Panc1 (cell line): ENCODE data around the gene LKAAEAR1. TPM values are rescaled to one million over a fixed set of nuclear protein-coding genes. Genes with fewer than 3 reads are reported as not detected.
A peak's percentile ranks its signal among the peaks of the same experiment; 100 is the strongest.

Experiments
- ATAC-seq: fragments of 200-7000 bp; cut with Tn5 transposase; 2 replicates; pipeline ENCODE4 v1.9.1; 2020; ENCODE audit warnings: mild to moderate bottlenecking, moderate library complexity
- BruUV-seq: library from RNA; stranded (reverse); fragments of 400-500 nt; replicated peaks from 2 replicates; lab custom pipeline; 2021; lab: Mats Ljungman, UMichigan
- CTCF ChIA-PET: fragments of 300-600 bp; sonication (Branson Sonifier 250); formaldehyde crosslinking; loops from one replicate; lab custom pipeline; 2022; ENCODE audit warnings: antibody characterized with exemption; lab: Charles Lee
- POLR2A ChIA-PET: fragments of 300-600 bp; sonication (Branson Sonifier 250); formaldehyde crosslinking; loops from one replicate; lab custom pipeline; 2022; ENCODE audit warnings: antibody characterized with exemption; lab: Charles Lee
- DNase-seq: peaks from one replicate; pipeline ENCODE4 v3.0.0-alpha.2; 2010; ENCODE audit warnings: low read depth, low spot score
- H3K27ac ChIP-seq: 2 replicates; pipeline ENCODE4 v1.5.1; 2011; ENCODE audit warnings: mild to moderate bottlenecking, low read length, inconsistent platforms
- H3K27me3 ChIP-seq: fragments of 200-500 bp; sonication (Bioruptor generic); 2 replicates; pipeline ENCODE4 v1.6.0; 2014; ENCODE audit warnings: low read length, inconsistent platforms; ENCODE audit not compliant: control insufficient read depth, insufficient read depth
- H3K36me3 ChIP-seq: fragments of 200-500 bp; sonication (Bioruptor generic); 2 replicates; pipeline ENCODE4 v1.5.1; 2014; ENCODE audit warnings: inconsistent platforms, mild to moderate bottlenecking, low read length, moderate library complexity; ENCODE audit not compliant: control insufficient read depth, insufficient read depth
- H3K4me1 ChIP-seq: 2 replicates; pipeline ENCODE4 v1.5.1; 2011; ENCODE audit warnings: inconsistent platforms, mild to moderate bottlenecking, low read length, moderate library complexity; ENCODE audit not compliant: control insufficient read depth, insufficient read depth
- H3K4me3 ChIP-seq, 2 experiments: 2 replicates each; pipeline ENCODE4 v1.5.1; 2011 to 2012; ENCODE audit warnings: low read depth in 2 of 2, low read length in 2 of 2, mild to moderate bottlenecking in 2 of 2, inconsistent platforms in 1 of 2, moderate library complexity in 1 of 2
- H3K9me3 ChIP-seq: fragments of 200-500 bp; sonication (Bioruptor generic); 2 replicates; pipeline ENCODE4 v1.5.1; 2014; ENCODE audit warnings: low read depth, mild to moderate bottlenecking, inconsistent platforms, low read length, moderate library complexity; ENCODE audit not compliant: control insufficient read depth, insufficient read depth
- CTCF ChIP-seq: fragments of 450-650 bp; IDR thresholded peaks from 2 replicates; pipeline ENCODE4 v1.5.1; 2017; ENCODE audit warnings: mild to moderate bottlenecking
- POLR2AphosphoS5 ChIP-seq: IDR thresholded peaks from 2 replicates; pipeline ENCODE4 v1.6.1; 2012; ENCODE audit warnings: mild to moderate bottlenecking, low read depth, low read length, moderate library complexity
- REST ChIP-seq, 2 experiments: IDR thresholded peaks; 2 replicates each; pipeline ENCODE4 v1.6.1; 2011 to 2012; ENCODE audit warnings: low read depth in 2 of 2, control low read depth in 1 of 2, low read length in 1 of 2, mild to moderate bottlenecking in 1 of 2, moderate library complexity in 1 of 2; ENCODE audit not compliant: insufficient read depth in 1 of 2
- SIN3A ChIP-seq: IDR thresholded peaks from 2 replicates; pipeline ENCODE4 v1.6.1; 2012; ENCODE audit warnings: low read depth, mild to moderate bottlenecking, low read length, moderate library complexity, borderline replicate concordance; ENCODE audit not compliant: insufficient read depth
- TCF7L2 ChIP-seq: IDR thresholded peaks from 2 replicates; pipeline ENCODE4 v1.6.1; 2011; ENCODE audit warnings: mild to moderate bottlenecking, low read depth, low read length, inconsistent platforms
- in situ Hi-C: cut with HindIII; loops from 2 replicates; pipeline ENCODE4 v1.10.0; 2016; ENCODE audit warnings: low sequenced_read_pairs, low pct_unique_long_range_greater_than_20kb
- intact Hi-C: fragments of 100-400 bp; cut with micrococcal nuclease; formaldehyde crosslinking; loops from one replicate; pipeline ENCODE4 v1.10.0; 2022; ENCODE audit not compliant: unreplicated experiment
- total RNA-seq: library from RNA; stranded (reverse); gene quantifications from one replicate; pipeline ENCODE4 v1.2.1, GENCODE V29; 2021; ENCODE audit not compliant: unreplicated experiment

LKAAEAR1 gene
- total RNA-seq, 1 experiment from 2014 or later, result 0.67 TPM

GRCh38 chr20:64051033-64051452, 33.2 kb downstream of the LKAAEAR1 start:
- TF ChIP-seq CTCF, result no peak
- TF ChIP-seq SIN3A, result no peak
- TF ChIP-seq POLR2AphosphoS5, result no peak
- TF ChIP-seq TCF7L2, result no peak
- TF ChIP-seq REST (IDR thresholded peaks at IDR 0.05; ENCODE audit: insufficient read depth in 1 of 2, low read depth in 2 of 2, low read length in 1 of 2), result no peak
- no TSS peak for BruUV-seq
- Histone ChIP-seq H3K27me3 (no peaks in the 10 kb centered on the region), H3K4me3 (no peak overlapping the region), H3K4me1 (peaks cover 55% of the 10 kb centered on the region), H3K27ac (peak overlapping the region; percentile 84), H3K36me3 (no peaks in the 10 kb centered on the region), H3K9me3 (no peaks in the 10 kb centered on the region)
- ChIA-PET POLR2A (no interaction called here), CTCF (interaction anchor here (1.1 kb wide), 1 partner anchor 19 kb away, joined by 3 read pairs; no protein-coding TSS in a partner anchor)
- ATAC-seq (no peak), DNase-seq (no peak)
- intact Hi-C loops, result no loop called here
- in situ Hi-C loops, result no loop called here

- Histone ChIP-seq H3K9me3 (no peaks in the 10 kb centered on the region), H3K27me3 (no peaks in the 10 kb centered on the region), H3K4me1 (peaks cover 55% of the 10 kb centered on the region), H3K27ac (peak overlapping the region; percentile 84), H3K4me3 (peak overlapping the region; percentile 5 to 33; a peak in 3 of 4 replicates), H3K36me3 (no peaks in the 10 kb centered on the region)
- ATAC-seq, result 0 out of 2 replicates have a peak, but pooled peaks have one; percentile 7
- DNase-seq, result no peak
- intact Hi-C loops, result no loop called here
- no peak for TF ChIP-seq TCF7L2
- TF ChIP-seq SIN3A, result no peak
- TF ChIP-seq CTCF, result no peak; the same call in 1 of the 2 replicates
- no peak for TF ChIP-seq REST (IDR thresholded peaks at IDR 0.05; ENCODE audit: insufficient read depth in 1 of 2, low read depth in 2 of 2, low read length in 1 of 2)
- no peak for TF ChIP-seq POLR2AphosphoS5
- POLR2A ChIA-PET, result no interaction called here
- in situ Hi-C loops, result no loop called here
- CTCF ChIA-PET, result interaction anchor here (1.1 to 1.4 kb wide), 2 partner anchors 11 to 20 kb away, joined by 3 to 11 read pairs; no protein-coding TSS in a partner anchor
- BruUV-seq, result no TSS peak
Observed at GRCh38 chr20:64050261-64051032, 33.8 kb downstream of the LKAAEAR1 start.
